CD4-positive, alpha-beta T cell (primary cell): Measurements from ENCODE around the gene SYNGAP1. TPM values are rescaled to one million over a fixed set of nuclear protein-coding genes. Genes with fewer than 3 reads are reported as not detected.

ENCODE experiments used
- ATAC-seq: fragments of 200-7000 bp; cut with Tn5 transposase; one replicate; pipeline ENCODE4 v1.10.0; 2022; ENCODE audit warnings: mild to moderate bottlenecking; ENCODE audit not compliant: poor library complexity
- CTCF ChIA-PET: fragments of 350-600 bp; sonication (Branson Sonifier 250); formaldehyde crosslinking; loops from one replicate; lab custom pipeline; 2021; ENCODE audit warnings: antibody characterized with exemption, inconsistent platforms; lab: Charles Lee
- POLR2A ChIA-PET: fragments of 350-600 bp; sonication (Branson Sonifier 250); formaldehyde crosslinking; loops from one replicate; lab custom pipeline; 2021; ENCODE audit warnings: antibody characterized with exemption, inconsistent platforms; lab: Charles Lee
- DNase-seq, 14 experiments: peaks; one replicate each; pipeline ENCODE4 v3.0.0-alpha.2; 2013 to 2020; ENCODE audit warnings: mixed read lengths in 2 of 14
- H3K27ac ChIP-seq, 2 donors: one replicate each; pipeline versions ENCODE4 v1.5.1 to v1.7.0; 2013; ENCODE audit warnings: low read length in 2 of 2, low read depth in 1 of 2, mild to moderate bottlenecking in 1 of 2
- H3K27me3 ChIP-seq, 2 experiments: 1 replicate in 1 of 2; 2 replicates in 1 of 2; pipeline versions ENCODE4 v1.6.1 to v1.7.0; 2013; ENCODE audit warnings: low read length in 2 of 2, control low read depth in 1 of 2, mild to moderate bottlenecking in 1 of 2, moderate library complexity in 1 of 2; ENCODE audit not compliant: insufficient read depth in 2 of 2, control insufficient read depth in 1 of 2
- H3K36me3 ChIP-seq: one replicate; pipeline ENCODE4 v1.6.1; 2013; ENCODE audit warnings: low read length, control low read depth; ENCODE audit not compliant: insufficient read depth
- H3K4me1 ChIP-seq: one replicate; pipeline ENCODE4 v1.6.1; 2013; ENCODE audit warnings: low read length, control low read depth; ENCODE audit not compliant: insufficient read depth
- H3K4me3 ChIP-seq: one replicate; pipeline ENCODE4 v1.5.1; 2013; ENCODE audit warnings: mild to moderate bottlenecking, low read length, moderate library complexity
- H3K9me3 ChIP-seq, 2 experiments: 1 replicate in 1 of 2; 2 replicates in 1 of 2; pipeline versions ENCODE4 v1.6.1 to v1.7.0; 2013; ENCODE audit warnings: low read length in 2 of 2, mild to moderate bottlenecking in 2 of 2, control low read depth in 1 of 2, moderate library complexity in 1 of 2; ENCODE audit not compliant: control insufficient read depth in 1 of 2, insufficient read depth in 1 of 2
- H3K27ac Mint-ChIP-seq: one replicate; pipeline ENCODE4 v1.8.0; 2020; ENCODE audit warnings: mixed read lengths
- H3K27me3 Mint-ChIP-seq: one replicate; pipeline ENCODE4 v1.8.0; 2021; ENCODE audit warnings: mixed read lengths
- H3K36me3 Mint-ChIP-seq: one replicate; pipeline ENCODE4 v1.8.0; 2021; ENCODE audit warnings: low read depth, mixed read lengths
- H3K4me1 Mint-ChIP-seq: one replicate; pipeline ENCODE4 v1.8.0; 2021; ENCODE audit warnings: low read depth, mixed read lengths
- H3K4me3 Mint-ChIP-seq: one replicate; pipeline ENCODE4 v1.8.0; 2020; ENCODE audit warnings: mild to moderate bottlenecking, mixed read lengths
- H3K9me3 Mint-ChIP-seq: one replicate; pipeline ENCODE4 v1.8.0; 2020; ENCODE audit warnings: mixed read lengths
- intact Hi-C, 2 experiments: fragments of 100-400 bp; cut with DNase I in 1 of 2; cut with micrococcal nuclease in 1 of 2; formaldehyde crosslinking; loops; one replicate each; pipeline versions ENCODE4 v1.15.1 to v1.9.0; 2023 to 2025; cut with DNase I, micrococcal nuclease
- total RNA-seq, 174 experiments: library from RNA in 2 of 174; stranded (reverse) in 2 of 174; gene quantifications; one replicate each; pipeline ENCODE4 v1.2.3 and lab custom pipeline; 2021 to 2026
- TF ChIP-seq, protein P1 (sequence below): fragments of 200-600 bp; IDR thresholded peaks from one replicate; pipeline ENCODE4 v1.8.0; 2022; ENCODE audit warnings: antibody characterized with exemption, mild to moderate bottlenecking

Gene SYNGAP1
- total RNA-seq, 2 experiments from 2014 or later, result 62.4 to 63.8 TPM

DNA sequence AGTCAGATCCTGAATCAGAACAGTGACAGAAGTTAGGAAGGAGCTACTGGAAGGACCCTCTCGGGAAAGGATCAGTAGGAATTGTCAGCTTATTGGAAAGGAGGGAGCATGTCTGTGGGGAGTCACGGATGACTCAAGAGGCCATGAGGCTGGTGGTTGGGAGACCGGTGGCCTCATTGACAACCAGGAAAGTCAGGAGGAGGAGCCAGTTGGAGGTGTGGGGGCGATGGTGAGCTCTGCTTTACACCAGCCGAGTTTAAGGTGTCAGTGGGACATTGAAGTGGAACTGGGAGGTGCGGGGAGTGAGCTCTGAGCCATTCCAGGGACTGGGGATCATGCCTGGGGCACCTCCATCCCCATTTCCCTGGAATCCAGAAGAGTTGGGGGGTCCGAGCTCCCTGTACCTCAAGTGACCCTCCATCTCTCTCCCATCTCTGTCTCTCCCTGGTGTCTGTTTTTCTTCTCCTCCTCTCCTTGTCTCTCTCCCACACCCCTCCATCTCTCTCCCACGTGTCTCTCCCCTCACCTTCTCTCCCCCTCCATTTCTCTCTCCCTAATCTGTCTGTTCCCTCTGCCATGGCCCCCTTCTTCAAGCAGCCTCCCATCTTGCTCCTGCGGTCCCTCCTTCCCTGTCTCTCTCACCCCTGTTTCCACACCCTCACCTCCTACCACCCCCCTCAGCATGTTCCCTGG lies 20.2 kb downstream of the SYNGAP1 start:
- no peaks in the 10 kb centered on the region for H3K27me3 Mint-ChIP-seq
- no peaks in the 10 kb centered on the region for H3K4me1 Mint-ChIP-seq
- no peak overlapping the region for H3K4me3 Mint-ChIP-seq
- Histone ChIP-seq H3K9me3 (no peaks in the 10 kb centered on the region), H3K27me3 (no peaks in the 10 kb centered on the region), H3K27ac (no peak overlapping the region), H3K4me1 (peaks cover 3% of the 10 kb centered on the region), H3K4me3 (no peak overlapping the region), H3K36me3 (peaks cover 81% of the 10 kb centered on the region)
- ATAC-seq (no peak), DNase-seq (no peak)
- TF ChIP-seq, protein P1, sequence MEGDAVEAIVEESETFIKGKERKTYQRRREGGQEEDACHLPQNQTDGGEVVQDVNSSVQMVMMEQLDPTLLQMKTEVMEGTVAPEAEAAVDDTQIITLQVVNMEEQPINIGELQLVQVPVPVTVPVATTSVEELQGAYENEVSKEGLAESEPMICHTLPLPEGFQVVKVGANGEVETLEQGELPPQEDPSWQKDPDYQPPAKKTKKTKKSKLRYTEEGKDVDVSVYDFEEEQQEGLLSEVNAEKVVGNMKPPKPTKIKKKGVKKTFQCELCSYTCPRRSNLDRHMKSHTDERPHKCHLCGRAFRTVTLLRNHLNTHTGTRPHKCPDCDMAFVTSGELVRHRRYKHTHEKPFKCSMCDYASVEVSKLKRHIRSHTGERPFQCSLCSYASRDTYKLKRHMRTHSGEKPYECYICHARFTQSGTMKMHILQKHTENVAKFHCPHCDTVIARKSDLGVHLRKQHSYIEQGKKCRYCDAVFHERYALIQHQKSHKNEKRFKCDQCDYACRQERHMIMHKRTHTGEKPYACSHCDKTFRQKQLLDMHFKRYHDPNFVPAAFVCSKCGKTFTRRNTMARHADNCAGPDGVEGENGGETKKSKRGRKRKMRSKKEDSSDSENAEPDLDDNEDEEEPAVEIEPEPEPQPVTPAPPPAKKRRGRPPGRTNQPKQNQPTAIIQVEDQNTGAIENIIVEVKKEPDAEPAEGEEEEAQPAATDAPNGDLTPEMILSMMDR, result no peak
- no peak overlapping the region for H3K27ac Mint-ChIP-seq
- ChIA-PET POLR2A (interaction anchor here (1.0 kb wide), 1 partner anchor 21 kb away, joined by 3 read pairs; the partner anchor contains the start of gene SYNGAP1), CTCF (no interaction called here)
- H3K36me3 Mint-ChIP-seq, result peaks cover 84% of the 10 kb centered on the region
- intact Hi-C loops, result loop anchor here in 1 of 2 experiments (10.0 kb wide), 2 partner anchors 345 to 795 kb away; partner anchors contain the start of genes HMGA1 and LEMD2
- H3K9me3 Mint-ChIP-seq, result no peaks in the 10 kb centered on the region

DNA sequence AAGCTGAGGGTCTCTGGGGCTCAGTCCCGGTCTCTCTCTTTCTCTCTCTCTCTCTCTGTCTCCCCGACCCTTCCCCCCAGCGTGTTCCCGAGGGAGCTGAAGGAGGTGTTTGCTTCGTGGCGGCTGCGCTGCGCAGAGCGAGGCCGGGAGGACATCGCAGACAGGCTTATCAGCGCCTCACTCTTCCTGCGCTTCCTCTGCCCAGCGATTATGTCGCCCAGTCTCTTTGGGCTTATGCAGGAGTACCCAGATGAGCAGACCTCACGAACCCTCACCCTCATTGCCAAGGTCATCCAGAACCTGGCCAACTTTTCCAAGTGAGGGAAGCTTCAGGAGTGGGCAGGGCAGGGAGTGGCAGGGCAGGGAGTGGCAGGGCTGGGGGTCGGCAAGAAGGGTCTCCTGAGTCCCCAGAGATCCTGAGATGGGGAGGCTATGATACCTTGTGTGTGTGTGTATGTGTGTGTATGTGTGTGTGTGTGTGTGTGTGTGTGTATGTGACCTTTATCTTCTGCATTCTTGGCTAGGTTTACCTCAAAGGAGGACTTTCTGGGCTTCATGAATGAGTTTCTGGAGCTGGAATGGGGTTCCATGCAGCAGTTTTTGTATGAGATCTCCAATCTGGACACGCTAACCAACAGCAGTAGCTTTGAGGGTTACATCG lies 20.9 kb downstream of the SYNGAP1 start:
- no peak for ATAC-seq
- intact Hi-C loops, result no loop called here
- ChIA-PET POLR2A (interaction anchor here (1.0 kb wide), 1 partner anchor 21 kb away, joined by 3 read pairs; the partner anchor contains the start of gene SYNGAP1), CTCF (no interaction called here)
- Mint-ChIP-seq H3K27ac (no peak overlapping the region), H3K27me3 (no peaks in the 10 kb centered on the region), H3K36me3 (peaks cover 80% of the 10 kb centered on the region), H3K4me1 (no peaks in the 10 kb centered on the region), H3K9me3 (no peaks in the 10 kb centered on the region), H3K4me3 (no peak overlapping the region)
- Histone ChIP-seq H3K27ac (no peak overlapping the region), H3K36me3 (peaks cover 76% of the 10 kb centered on the region), H3K4me3 (no peak overlapping the region), H3K9me3 (no peaks in the 10 kb centered on the region), H3K27me3 (no peaks in the 10 kb centered on the region), H3K4me1 (peaks cover 3% of the 10 kb centered on the region)
- DNase-seq, result no peak
- TF ChIP-seq, protein P1, result no peak

DNA sequence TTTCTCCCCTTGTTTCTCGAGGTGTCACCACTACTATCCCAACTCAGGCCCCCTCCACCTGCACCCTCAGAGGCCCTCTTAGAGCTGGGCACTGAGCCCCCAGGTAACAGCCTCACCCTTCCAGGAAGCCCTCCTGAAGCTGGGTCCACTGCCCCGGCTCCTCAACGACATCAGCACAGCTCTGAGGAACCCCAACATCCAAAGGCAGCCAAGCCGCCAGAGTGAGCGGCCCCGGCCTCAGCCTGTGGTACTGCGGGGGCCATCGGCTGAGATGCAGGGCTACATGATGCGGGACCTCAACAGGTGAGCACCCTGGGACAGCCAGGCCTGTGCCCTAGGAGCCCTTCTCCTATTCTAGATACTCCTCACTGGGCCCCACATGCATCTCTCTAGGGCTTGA lies 21.6 kb downstream of the SYNGAP1 start:
- no peak overlapping the region for H3K4me3 ChIP-seq
- TF ChIP-seq, protein P1, result no peak
- no peak for ATAC-seq
- Mint-ChIP-seq H3K9me3 (no peaks in the 10 kb centered on the region), H3K4me1 (no peaks in the 10 kb centered on the region), H3K36me3 (peaks cover 80% of the 10 kb centered on the region), H3K4me3 (no peak overlapping the region), H3K27me3 (no peaks in the 10 kb centered on the region), H3K27ac (no peak overlapping the region)
- H3K4me1 ChIP-seq, result peaks cover 3% of the 10 kb centered on the region
- CTCF ChIA-PET, result no interaction called here
- H3K9me3 ChIP-seq, result no peaks in the 10 kb centered on the region
- DNase-seq, result no peak
- POLR2A ChIA-PET, result interaction anchor here (2.2 kb wide), 1 partner anchor 11 kb away, joined by 6 read pairs; no protein-coding TSS in a partner anchor
- intact Hi-C loops, result no loop called here
- no peak overlapping the region for H3K27ac ChIP-seq
- peaks cover 78% of the 10 kb centered on the region for H3K36me3 ChIP-seq
- no peaks in the 10 kb centered on the region for H3K27me3 ChIP-seq
